Stimulated activated CD8-positive, alpha-beta memory T cell treated with anti-CD3 and anti-CD28 coated beads, Interleukin-15, amount 100 ng/mL, for 1 hour (primary cell): ENCODE measurements around the gene PLPP3.
"Not testable (repeated sequence)": the region's sequence is repeated elsewhere in the genome, so short reads cannot be mapped to it uniquely, and the experiment has no call there.

Experiments used
- DNase-seq: peaks from one replicate; pipeline ENCODE4 v3.0.0-alpha.2; 2020; ENCODE audit warnings: low read depth

Gene PLPP3

DNA sequence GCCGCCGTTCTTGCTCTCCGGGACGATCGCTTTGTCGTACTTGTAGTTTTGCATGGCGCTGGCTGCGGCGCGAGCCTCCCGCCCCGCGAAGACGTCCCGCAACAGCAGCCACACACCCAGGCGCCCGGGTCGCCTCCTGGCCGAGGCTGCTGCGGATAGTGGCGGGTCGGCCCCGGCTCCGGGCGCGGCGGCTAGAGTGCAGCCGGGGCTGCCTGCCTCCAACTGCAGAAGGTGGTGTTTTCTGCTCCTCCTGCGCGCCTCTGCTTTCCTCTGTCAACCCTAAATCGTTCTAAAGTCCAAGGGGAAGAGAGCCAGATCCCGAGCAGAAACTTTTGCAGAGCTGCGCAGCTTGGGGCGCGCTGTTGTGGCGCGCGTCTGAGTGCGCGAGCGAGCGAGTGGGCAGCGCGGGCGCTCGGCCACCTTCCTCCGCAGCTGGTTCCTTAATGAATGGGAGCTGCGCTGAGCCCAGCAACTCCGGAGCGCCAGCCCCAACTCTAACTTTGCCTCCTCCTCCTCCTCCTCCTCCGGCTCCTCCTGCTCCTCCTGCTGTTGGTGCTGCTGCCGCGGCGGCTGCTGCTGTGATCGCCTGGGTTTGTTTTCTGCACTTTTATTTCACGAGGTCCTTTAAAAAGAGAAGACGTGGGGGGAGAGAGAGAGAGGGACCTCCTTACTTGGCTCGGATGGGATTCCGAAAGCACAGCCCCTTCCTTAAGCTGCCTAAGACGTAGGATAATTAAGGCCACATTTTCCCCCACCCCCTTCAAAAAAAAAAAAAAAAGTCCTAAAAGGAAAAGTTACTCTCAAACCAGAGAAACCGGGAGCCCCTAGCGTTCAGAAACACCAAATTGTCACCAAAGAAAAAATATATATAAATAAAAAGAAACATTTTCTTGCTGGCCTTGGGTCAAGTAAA lies at the start of gene PLPP3:
PLPP3 (minus strand) TSS at position 601 of the 913 bp plus-strand sequence; CDS start at position 54, 547 bp downstream.
- no peak for DNase-seq

DNA sequence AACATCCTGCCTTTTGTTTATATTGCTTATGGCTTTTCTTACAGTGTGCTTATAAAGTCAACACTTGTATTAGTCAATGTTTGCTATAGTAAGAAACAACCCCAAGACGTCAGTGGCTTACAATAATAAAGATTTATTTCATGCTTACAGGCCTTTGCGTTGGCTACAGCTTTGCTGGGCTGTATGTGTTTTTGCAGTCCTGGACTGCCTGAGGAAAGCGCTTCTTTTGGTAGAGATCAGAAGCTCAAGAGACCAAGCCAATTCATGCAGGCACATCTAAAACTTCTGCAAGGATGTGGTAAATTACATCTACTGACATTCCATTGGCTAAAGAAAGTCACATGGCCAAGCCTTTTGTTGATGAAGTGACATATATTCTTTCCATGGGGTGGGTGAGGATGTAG lies 48.3 kb upstream of the PLPP3 start:
- no peak for DNase-seq

DNA sequence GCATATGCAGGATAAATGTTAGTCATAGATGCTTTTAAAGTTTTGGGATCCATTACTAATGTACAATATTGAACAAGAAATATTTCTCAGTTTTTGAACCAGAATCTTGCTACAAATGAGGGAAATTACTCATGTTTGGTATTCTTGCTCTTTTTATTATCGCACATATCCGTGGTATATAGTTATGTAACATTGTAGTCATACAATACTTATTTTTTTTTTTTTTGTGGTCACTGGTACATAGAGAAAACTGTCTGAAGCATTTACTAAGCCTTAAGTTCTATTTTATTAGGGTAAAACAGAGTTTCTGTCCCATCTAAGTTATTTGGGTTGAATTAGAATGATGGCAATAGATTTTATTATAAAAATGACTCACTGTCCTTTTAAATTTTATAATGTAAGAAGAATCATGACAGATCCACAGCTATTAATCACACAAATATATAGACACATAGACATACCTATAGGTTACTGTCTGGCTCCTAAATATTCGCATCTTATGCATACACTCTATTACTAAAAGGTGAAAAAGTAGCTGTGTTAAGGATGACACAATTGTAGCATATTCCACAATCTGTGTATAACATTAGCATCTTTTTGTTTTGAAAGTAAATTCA lies 47.8 kb upstream of the PLPP3 start:
- DNase-seq = no peak

DNA sequence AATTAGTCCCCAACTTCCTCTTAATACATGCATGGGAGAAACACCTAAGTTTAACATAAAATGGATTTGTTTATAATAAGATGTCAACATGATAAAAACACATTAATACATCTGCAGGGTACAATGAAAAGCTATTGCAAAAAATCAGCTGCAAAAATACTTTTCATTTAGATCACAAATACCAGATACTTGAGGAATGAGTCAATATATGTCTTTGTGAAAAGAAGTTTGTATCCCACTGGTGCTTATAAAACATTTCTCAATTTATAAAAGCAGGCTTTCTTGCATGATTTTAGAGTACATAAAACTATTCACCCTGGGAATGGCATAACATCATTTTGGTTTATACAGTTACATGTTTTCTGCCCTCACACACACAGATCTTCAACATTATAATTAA lies 47.2 kb upstream of the PLPP3 start:
- DNase-seq = no peak

DNA sequence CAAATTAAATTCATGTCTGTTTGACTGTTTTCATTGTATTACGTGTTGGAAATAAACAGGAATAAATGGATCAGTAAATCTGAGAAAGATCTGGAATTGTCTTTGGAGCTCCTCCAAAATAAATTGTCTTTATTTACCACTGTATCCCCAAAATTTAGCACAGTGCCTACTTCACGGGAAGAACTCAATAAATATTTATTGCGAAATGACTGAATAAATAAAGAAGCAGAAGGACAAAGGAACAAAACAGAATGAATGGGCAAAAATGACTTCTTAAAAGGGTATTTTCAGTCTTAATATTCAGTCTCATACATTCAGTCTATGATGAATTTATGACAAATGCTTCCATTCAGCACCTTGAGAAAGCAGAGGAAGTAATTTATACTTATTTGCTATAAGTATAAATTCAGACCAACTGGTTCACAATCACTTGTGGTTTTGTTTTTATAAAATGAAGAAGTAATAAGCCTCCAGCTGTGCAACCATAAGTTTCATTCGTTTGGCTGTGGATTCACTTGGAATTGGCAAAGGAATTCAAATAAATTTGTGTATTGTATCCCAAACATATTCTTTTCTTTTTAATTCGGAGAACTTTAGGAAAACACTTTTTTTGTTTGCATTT lies 46.6 kb upstream of the PLPP3 start:
- no peak for DNase-seq

DNA sequence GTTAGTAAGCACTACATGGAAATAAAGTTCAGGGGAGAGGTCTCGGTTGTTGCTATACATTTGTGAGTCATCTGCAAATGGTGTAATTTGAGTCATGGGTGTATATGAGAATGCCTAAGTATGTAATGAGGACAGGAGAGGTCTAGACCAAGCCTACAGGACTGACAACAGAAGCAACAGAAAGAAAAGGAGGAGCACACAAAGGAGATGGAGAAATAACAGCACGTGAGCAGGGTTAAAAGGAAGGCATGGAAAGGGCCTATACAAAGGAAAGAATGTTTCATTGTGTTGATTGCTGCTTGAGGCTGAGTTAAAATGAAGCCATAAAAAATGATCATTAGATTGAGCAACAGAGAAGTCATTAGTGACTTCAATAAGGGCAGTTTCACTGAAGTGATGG lies 37.8 kb upstream of the PLPP3 start:
- DNase-seq = no peak

DNA sequence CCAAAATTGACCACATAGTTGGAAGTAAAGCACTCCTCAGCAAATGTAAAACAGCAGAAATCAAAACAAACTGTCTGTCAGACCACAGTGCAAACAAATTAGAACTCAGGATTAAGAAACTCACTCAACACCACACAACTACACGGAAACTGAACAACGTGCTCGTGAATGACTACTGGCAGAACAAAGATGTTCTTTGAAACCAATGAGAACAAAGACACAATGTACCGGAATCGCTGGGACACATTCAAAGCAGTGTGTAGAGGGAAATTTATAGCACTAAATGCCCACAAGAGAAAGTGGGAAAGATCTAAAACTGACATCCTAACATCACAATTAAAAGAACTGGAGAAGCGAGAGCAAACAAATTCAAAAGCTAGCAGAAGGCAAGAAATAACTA lies 31.4 kb upstream of the PLPP3 start:
- DNase-seq = not testable (repeated sequence)

DNA sequence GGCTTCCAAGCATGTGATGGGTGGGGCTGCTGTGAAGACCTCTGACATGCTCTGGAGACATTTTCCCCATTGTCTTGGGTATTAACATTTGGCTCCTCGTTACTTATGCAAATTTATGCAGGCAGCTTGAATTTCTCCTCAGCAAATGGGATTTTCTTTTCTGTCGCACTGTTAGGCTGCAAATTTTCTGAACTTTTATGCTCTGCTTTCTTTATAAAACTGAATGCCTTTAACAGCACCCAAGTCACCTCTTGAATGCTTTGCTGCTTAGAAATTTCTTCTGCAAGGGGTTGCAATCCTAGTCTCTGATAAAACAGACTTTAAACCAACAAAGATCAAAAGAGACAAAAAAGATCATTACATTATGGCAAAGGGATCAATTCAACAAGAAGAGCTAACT lies 30.7 kb upstream of the PLPP3 start:
- not testable (repeated sequence) for DNase-seq

DNA sequence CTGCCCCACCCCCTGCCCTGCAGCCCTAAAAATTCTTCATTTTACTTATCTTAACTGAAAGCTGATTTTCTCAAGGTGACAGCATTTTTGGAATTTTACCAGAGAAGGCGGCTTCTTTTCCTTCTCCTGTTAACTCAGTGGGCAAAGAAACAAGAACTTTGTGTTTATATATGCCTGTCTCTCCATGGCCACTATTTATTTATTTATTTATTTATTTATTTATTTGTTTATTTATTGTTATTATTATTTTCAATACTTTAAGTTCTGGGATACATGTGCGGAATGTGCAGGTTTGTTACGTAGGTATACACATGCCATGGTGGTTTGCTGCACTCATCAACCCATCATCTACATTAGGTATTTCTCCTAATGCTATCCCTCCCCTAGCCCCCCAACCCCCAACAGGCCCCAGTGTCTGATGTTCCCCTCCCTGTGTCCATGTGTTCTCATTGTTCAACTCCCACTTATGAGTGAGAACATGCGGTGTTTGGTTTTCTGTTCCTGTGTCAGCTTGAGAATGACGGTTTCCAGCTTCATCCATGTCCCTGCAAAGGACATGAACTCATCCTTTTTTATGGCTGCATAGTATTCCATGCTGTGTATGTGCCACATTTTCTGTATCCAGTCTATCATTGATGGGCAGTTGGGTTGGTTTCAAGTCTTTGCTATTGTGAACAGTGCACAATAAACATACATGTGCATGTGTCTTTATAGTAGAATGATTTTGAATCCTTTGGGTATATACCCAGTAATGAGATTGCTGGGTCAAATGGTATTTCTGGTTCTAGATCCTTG lies 16.2 kb upstream of the PLPP3 start:
- not testable (repeated sequence) for DNase-seq

DNA sequence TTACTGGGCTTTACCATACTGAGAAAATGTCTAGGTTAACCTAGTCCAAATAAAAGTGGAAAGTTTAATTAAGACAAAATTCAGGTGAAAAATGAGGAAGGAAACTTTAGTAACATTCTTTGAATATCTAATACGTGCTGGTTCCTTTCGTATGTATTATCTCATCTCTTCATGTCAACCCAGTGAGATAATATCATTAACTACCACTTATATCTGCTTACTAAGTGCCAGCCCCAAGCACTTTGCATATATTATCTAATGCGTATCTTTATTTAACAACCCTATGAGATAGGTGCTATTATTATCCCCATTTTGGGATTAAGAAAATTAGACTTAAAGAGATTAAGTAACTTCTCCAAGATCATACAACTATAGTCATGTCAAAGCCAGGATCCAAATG lies 12.5 kb upstream of the PLPP3 start:
- no peak for DNase-seq

DNA sequence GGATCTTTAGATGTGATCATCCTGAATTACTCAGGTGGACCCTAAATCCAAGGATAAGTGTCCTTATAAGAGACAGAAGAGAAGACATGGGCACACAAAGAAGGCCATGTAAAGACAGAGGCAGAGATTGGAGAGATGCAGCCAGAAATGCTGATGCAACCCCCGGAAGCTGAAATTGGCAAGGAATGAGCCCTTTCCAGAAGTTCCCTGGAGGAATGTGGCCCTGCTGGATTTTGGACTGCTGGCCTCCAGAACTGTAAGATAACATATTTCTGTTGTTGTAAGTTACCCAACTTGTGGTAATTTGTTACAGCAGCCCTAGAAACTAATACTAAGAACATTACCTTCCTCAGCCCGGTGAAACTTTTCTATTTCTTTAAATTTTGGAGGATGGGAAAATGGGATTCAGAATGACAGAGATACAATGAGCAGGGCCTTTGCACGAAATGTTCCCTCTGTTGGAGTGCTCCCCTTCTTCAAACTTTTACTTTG lies 11.2 kb upstream of the PLPP3 start:
- DNase-seq = no peak

DNA sequence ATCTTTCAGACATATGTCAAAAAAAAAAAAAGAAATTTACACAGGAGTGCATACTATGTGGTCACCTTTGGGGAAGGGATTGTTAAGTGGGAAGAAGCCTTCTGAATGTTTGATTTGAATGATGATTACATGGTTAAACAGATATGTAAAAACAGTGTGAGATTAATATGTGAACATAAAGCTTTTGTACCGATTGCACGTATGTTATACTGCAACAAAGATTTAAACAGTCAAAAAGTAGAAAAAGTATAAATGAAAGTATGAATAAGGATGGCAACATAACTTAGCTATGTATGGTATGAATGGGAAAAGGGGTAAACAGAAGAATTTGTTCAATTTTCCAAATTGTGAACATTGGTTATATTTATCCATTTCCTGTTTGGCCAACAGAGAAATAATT lies 10.0 kb upstream of the PLPP3 start:
- no peak for DNase-seq

DNA sequence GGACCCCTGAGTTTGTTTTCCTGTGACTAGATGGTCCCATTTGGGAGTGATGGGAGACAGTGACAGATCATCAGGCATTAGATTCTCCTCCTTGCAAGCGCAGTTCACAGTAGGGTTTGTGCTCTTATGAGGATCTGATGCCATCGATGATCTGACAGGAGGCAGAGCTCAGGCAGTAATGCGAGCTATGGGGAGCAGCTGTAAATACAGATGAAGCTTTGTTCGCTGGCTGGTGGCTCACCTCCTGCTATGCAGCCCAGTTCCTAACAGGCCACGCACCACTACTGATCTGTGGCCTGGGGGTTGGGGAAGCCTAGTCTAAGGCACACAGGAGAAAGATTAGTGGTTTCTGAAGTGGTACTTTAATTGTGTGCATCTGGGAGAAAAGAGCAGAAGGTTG lies 7.1 kb upstream of the PLPP3 start:
- no peak for DNase-seq

DNA sequence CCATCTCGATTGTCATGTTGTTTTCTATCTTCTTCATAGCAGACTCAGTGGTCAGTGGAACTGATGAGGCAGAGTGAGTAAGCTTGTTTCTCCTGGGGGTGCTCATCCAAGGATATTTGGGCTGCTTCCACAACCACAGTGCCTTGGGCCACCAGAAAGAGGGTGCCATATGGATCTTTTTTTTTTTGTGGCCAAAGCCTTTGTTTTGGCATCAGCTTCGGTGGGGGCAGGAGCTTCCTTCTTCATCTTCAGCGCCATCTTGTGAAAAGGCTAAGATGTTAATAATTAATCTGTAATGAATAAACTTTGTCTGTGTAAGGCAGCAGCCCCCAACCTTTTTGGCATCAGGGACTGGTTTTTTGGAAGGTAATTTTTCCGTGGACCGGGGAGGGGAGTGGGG lies 6.6 kb upstream of the PLPP3 start:
- no peak for DNase-seq

DNA sequence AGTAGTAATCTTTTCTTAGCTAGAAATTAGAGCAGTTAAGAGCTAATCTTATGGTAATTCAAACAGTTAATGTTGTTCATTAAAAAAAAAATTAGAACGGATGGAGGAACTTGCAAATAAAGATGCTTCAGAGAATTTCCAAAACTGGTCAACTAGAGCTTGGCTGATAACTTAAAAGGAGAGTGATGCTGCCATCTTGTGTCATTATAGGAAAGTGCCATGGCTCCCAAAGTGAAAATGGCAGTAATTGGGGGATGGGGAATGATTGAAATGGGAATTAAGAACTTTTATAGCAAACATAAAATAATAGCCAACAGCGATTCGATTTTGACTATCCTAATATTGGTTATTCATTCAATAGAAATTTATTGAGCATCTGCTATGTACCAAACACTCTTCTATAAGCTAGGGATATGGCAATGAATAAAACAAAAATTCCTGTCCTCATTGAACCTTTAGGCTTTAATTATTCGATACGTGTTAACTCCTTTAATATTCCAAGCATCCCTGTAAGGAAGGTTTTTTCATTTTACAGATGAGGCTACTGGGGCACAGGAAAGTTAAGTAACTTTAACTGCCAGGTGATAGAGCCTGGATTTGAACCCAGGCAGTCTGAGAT lies 5.7 kb upstream of the PLPP3 start:
- DNase-seq = no peak

DNA sequence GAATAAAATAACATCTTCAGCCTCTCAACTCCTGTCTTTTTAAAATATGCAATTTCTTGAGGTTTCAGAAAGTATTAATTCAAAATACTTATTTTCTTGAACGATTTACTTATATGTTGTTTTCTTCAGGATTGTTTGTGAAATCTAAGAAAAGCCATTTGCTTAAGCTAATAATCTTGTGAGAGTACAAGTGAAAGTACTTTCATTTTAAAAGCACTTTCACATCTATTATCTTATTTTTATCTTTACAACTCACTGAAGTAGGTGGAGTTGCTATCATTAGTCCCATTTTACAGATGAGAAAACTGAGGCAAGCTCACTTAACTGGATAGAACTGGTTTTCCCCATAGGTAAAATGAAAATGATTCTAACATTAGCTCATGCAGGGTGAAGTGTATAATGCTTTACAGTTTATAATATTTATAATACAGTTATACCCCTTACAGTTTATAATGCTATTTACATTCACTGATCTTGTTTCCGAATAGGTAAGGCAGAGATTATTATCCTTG lies 4.7 kb upstream of the PLPP3 start:
- DNase-seq = no peak

DNA sequence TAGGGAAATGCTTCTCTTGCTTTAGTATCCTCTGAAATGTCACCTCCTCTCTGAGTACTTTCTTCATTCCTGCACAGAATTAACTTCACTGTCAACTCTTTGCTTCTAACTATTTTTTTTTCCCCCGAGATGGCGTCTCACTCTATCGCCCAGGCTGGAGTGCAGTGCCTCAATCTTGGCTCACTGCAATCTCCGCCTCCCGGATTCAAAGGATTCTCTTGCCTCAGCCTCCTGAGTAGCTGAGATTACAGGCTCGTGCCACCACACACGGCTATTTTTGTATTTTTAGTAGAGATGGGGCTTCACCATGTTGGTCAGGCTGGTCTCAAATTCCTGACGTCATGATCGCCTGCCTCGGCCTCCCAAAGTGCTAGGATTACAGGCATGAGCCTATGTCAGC lies 1.4 kb upstream of the PLPP3 start:
- no peak for DNase-seq

DNA sequence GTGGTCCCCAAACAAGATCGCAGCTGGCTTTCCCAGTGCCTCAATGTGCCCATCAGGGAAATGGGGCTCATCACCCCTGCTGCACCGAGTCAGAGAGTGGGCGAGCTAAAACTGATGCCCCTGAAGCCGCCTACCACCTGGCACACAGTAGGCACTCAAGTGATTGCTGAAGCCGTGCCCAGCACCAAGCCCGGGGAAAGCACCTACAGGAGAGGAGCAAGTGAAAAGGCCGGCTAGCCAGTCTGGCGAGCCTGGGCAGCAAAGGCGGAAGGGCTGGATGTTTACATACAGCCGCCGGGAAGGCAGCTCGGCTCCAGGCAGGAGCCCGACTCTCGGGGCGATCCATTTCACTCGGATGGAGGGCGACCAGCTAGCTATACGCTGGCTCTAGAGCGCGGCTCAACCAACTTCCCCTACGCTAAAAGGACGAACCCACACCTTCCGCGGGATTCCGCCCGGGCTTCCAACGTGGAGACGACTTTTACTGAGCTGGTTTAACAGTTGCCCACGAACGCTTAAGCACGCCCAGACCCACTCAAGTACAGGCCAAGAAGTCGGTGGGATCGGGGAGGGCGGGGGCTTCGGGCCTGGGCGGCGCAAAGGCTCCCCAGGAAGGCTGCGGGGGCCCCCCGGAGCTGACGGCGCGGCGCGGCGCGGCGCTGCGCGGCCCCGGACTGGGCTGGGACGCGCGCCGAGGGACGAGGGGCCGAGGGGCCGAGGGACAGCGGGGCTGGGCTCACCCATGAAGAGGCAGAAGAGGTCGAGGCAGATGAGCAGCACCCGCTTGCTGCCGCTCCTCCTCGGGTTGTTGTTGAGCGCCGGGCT lies 1.0 kb downstream of the PLPP3 start:
- DNase-seq = no peak

DNA sequence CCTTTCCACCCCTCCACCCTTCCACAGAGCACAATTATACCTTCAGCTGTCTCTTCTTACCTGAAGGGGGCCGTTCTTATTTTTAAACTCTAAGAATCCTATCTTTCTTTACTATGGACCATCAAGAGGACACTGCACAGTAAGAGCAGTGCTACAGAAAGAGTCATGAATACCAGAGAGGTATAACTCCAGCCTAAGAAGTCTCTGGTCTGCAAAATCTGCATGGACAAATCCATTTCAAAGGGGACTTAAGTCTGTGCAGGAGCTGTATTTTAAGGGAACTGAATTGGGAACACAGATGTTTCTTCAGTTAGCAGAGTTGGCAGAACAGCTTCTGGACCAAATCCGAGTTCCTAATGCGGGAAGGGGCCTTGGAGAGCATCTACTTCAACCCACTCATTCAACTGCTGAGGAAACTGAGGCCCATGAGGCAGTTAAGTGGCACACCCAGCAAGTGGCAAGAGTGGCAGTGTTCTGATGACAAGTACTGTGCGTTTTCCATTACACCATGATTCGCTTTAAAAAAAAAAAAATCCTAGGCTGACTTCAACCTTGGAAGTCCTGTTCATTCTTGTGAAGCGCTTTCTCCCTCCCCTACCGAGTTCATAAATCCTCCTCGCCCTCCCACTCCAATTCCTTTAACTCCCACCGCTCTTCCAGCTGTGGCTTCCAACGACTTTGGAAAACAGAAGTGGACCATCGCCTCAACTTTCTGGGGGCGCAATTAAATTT lies 1.8 kb downstream of the PLPP3 start:
- DNase-seq = no peak

DNA sequence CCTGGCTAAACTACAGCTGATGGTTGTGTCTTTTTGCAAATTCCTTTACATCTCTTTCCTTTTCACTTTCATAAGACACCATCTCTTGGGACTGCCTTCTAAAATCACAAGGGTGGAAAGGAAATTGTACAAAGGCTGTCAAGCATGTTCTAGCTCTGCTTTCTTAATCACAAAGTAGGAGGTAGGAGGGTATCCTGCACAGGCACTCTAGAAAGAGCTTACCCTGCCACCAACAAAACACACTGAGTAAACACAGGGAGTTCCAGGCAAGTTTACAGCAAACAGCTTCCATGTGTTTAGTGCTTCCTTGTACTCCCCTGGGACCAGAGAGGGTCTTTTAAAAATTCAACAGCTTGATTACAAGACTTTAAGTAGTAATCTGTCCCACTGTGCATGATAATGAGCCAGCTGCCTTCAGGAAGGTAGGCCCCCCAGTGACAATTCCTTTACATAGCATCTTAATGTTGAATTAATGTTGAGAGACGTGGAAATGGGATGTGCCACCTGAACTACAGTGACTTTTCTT lies 2.4 kb downstream of the PLPP3 start:
- DNase-seq = no peak
